ES-I3 (cell line): ENCODE measurements around the gene C5orf15.
A peak's percentile ranks its signal among the peaks of the same experiment; 100 is the strongest.

ENCODE experiments used
- H3K36me3 ChIP-seq: 2 replicates; pipeline ENCODE4 v1.6.1; 2013; ENCODE audit warnings: mild to moderate bottlenecking, low read length, control low read depth, moderate library complexity; ENCODE audit not compliant: insufficient read depth
- H3K4me1 ChIP-seq: 2 replicates; pipeline ENCODE4 v1.6.1; 2013; ENCODE audit warnings: mild to moderate bottlenecking, control low read depth, low read length; ENCODE audit not compliant: insufficient read depth
- H3K9ac ChIP-seq: 2 replicates; pipeline ENCODE4 v1.6.1; 2013; ENCODE audit warnings: low read depth, mild to moderate bottlenecking, low read length, moderate library complexity
- H3K9me3 ChIP-seq: 2 replicates; pipeline ENCODE4 v1.6.1; 2013; ENCODE audit warnings: mild to moderate bottlenecking, low read length, moderate library complexity; ENCODE audit not compliant: control insufficient read depth, insufficient read depth

The C5orf15 gene

DNA sequence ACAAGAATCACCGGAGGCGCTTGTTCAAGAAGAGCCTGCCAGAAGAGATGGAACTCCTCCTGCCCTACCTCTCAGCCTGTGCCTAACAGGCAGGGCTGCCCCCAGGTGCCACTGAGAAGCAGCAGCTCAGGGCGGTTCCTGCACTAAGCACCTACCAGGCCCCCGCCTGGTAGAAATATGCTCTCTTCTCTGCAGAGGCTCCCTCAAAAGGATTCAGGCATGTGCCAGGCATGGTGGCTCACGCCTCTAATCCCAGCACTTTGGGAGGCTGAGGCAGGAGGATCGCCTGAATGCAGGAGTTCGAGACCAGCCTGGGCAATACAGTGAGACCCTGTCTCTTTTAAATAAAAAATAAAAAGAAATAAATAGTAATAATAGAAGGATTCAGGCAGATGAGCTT lies 30.4 kb upstream of the C5orf15 start:
- Histone ChIP-seq H3K4me1 (peaks cover 37% of the 10 kb centered on the region), H3K9me3 (no peaks in the 10 kb centered on the region), H3K9ac (no peak overlapping the region), H3K36me3 (peaks cover 4% of the 10 kb centered on the region)

DNA sequence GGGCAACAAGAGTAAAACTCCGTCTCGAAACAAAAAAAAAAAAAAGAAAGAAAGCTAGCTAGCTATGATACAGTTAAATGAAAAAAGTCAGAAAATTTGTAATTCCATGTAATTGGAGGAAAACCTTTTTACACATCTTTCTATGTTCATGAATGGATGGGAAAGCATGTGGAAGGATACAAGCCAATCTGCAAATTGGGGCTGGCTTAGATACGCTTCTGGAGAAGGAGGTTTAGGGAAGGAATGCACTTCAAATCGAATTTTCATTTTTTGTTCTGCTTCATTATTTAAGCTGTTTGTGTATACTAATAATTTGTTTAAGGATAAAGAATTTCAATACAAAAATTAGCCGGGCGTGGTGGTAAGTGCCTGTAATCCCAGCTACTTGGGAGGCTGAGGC lies 29.6 kb upstream of the C5orf15 start:
- Histone ChIP-seq H3K4me1 (peaks cover 34% of the 10 kb centered on the region), H3K9ac (no peak overlapping the region), H3K36me3 (peaks cover 4% of the 10 kb centered on the region), H3K9me3 (no peaks in the 10 kb centered on the region)

DNA sequence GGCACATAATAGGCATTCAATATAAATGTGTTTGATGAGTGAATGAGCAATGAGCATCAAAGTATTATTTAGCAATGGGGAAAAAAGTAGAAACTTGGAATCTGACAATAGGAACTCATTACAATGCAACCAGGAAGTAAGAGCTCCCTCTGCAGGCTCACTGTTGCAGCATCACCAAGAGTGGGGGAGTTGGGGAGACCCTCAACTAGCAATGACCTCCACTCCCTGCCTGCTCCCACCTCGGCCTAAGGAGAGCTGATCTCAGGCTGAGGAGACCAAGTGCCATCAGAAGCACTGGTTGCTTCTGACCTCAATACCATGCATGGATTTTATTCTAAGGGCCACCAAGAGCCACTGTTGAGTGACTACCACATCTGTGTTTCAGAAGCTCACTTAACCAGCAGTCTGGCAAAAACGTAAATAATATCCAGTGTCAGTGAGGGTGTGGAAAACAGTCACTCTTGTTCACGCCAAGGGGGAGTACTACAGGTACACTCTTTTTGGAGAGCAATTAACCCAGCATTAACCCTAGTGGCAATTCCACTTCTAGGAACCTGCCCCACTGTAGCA lies 28.3 kb upstream of the C5orf15 start:
- Histone ChIP-seq H3K9me3 (no peaks in the 10 kb centered on the region), H3K4me1 (peaks cover 31% of the 10 kb centered on the region), H3K9ac (no peak overlapping the region), H3K36me3 (no peaks in the 10 kb centered on the region; the same call in 1 of the 2 replicates)

DNA sequence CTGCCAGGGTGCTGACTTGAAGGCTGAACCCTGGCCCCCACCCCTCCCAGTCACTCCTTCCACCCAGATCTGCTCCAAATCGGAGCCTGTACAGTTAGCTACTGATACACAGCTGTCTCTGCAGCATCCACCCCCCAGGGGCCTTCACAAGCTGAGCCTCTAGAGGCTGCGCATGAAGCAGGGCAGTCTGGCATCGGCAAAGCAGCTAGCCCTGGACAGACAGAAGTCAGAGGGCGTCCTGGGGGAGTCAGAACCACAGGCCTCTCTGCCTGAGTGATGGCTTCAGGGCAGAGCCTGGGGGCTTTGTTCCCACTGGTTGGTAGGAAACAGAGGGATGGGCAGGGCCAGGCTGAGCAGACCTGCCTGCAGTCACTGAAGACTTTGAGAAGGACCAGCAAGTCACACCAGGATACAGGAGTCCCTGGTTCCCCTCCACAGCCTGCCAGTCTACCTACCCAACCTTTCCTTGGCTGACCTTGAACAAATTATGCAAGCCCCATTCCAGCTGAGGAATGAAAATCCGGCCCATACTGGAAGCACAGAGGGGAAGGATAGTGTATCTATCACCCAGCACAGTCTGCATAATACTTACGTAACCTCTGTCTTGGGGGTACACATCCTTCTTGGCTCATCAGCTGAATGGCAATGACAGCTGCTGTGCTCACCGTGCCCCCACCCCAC lies 27.6 kb upstream of the C5orf15 start:
- H3K36me3 ChIP-seq, result peaks cover 7% of the 10 kb centered on the region
- H3K9me3 ChIP-seq, result no peaks in the 10 kb centered on the region
- peak overlapping the region; percentile 13; the same call in 1 of the 2 replicates for H3K9ac ChIP-seq
- peaks cover 29% of the 10 kb centered on the region for H3K4me1 ChIP-seq

DNA sequence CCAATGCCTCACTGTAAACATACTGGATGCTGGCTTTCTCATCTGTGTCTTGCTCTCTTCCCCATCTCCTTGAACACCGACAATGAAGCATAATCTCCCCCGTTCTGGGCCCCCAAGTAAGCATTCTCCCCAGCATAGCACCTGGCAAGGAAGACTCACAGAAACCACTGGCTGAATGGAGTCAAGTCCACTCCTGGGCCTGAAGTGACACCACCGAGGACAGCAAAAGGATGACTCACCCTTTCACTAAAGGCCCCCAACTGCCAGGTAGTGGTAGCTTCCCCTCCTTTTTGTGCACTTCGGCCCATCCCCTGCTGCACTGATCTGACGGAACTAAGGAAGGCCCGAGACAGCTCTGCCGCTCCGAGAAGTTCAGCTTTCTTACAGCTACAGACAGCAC lies 26.9 kb upstream of the C5orf15 start:
- Histone ChIP-seq H3K36me3 (peaks cover 14% of the 10 kb centered on the region), H3K4me1 (peaks cover 24% of the 10 kb centered on the region), H3K9me3 (no peaks in the 10 kb centered on the region), H3K9ac (peak overlapping the region; percentile 13; the same call in 1 of the 2 replicates)

DNA sequence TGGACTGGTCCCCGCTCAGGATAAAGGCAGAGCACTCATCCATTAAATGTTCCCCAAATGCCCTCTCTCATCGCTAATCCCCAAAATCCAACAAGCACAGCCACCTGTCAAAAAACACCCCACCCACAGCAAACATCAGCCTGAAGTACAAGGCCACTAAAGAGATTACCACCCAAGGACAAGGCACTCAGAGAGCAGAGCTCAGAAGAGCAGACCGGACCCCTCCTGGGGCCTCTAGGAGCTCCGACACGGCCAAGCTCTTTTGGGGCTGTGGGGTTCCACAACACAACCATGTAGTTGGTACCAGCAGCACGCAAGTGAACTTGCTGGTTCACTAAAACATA lies 26.5 kb upstream of the C5orf15 start:
- peaks cover 22% of the 10 kb centered on the region for H3K4me1 ChIP-seq
- H3K9ac ChIP-seq, result no peak overlapping the region

DNA sequence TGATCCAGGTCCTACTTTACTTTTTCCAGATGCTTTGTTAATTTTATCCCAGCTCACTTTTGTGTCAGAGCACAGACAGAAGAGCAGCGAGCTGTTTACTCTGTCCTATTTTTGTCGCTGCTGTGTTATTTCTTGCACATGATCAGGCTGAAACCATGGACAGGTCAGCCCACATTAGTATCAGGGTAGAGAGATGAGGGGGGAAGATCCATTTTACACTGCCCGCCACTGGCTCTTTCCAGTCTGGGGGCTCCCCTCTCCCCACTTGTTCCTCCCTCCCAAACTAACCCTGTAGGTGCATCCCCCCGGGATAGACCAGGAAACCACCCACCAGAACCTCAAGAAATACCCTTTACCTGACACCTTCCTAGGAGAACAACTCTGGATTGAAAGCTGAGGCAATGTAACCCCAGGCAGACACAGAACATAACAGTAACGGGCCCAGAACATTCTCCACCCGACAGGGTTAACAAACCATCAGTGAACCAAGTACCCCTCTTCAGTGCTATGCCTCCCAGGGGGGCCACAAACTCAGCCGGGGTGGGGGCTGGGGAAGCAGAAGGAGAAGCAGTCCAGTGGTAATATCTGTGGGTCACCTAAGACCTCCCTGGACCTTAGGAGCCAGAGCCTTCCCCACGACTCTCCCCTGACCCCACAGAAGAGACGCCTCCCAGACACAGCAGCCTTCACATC lies 26.0 kb upstream of the C5orf15 start:
- Histone ChIP-seq H3K9ac (no peak overlapping the region), H3K36me3 (peaks cover 19% of the 10 kb centered on the region), H3K4me1 (peaks cover 22% of the 10 kb centered on the region), H3K9me3 (no peaks in the 10 kb centered on the region)

More for the DNA sequence above, 26.5 kb upstream of the C5orf15 start:
- H3K9me3 ChIP-seq, result no peaks in the 10 kb centered on the region
- H3K36me3 ChIP-seq, result peaks cover 17% of the 10 kb centered on the region

DNA sequence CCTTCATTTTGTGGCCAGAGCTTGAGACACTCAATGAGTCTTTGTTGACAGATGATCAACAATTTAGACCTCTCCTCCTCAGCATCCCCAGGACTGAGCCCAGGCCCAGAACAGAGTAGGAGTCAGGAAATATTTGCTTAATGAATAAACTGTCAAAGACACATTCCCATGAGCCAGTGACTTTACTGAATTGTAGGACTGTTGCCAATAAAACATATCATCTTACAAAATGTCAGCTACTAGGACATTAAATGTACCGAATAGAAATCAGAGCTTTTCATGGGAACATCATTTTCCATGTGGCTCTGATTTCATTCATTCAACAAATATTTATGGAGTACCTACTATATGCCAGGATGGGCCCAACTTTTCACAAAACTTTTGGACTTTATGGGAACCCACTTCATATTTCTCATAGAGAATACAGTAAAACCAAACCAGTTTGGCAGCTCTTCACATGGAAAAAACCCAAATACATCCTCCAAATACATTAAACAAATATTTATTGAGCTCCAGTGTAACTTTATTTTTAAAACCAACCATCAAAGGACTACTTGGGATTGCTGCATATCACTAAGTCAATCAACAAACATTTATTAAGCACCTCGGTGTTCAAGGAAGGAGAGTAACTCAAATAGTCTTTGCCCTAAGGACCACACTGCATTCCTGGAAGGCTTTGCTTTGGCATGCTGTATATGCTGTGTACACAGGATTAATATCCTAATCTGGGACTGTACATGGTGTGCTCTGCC lies 24.9 kb upstream of the C5orf15 start:
- Histone ChIP-seq H3K9ac (no peak overlapping the region), H3K36me3 (peaks cover 26% of the 10 kb centered on the region), H3K4me1 (peaks cover 22% of the 10 kb centered on the region)

DNA sequence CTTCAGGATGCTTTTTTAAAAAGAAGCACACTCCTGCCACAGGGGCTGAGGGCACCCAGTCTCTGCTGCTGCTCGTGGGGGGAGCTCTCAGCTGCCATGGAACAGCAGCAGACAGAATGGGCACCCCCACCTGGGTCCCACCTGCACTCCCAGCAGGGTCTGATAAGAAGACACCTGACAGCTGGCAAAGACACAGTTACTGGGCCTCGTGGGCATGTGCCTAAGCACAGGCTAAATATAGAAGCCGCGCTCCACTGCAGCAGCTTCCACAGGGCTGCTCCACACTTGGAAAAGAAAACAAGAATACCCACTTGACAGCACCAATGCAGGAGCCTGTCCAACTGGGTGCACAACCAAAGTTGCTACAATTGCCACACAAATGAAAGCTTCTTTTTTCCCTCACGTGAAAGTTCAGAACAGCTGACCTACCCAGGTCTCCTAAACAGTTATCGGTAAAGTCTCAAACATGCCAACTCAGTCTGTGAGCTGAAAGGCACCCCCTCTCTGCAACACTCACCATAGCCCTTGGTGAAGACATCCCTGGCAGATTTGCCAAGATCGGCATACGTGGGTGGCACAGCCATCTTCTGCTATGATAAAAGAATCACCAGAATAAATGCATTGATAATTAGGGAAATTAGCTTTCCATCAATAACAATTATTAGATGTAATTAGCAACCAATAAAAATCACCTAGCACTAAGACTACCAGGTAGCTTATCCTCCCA lies 24.2 kb upstream of the C5orf15 start:
- Histone ChIP-seq H3K9me3 (no peaks in the 10 kb centered on the region), H3K36me3 (peaks cover 26% of the 10 kb centered on the region), H3K9ac (no peak overlapping the region), H3K4me1 (peaks cover 22% of the 10 kb centered on the region)

More for the DNA sequence above, 24.9 kb upstream of the C5orf15 start:
- no peaks in the 10 kb centered on the region for H3K9me3 ChIP-seq

DNA sequence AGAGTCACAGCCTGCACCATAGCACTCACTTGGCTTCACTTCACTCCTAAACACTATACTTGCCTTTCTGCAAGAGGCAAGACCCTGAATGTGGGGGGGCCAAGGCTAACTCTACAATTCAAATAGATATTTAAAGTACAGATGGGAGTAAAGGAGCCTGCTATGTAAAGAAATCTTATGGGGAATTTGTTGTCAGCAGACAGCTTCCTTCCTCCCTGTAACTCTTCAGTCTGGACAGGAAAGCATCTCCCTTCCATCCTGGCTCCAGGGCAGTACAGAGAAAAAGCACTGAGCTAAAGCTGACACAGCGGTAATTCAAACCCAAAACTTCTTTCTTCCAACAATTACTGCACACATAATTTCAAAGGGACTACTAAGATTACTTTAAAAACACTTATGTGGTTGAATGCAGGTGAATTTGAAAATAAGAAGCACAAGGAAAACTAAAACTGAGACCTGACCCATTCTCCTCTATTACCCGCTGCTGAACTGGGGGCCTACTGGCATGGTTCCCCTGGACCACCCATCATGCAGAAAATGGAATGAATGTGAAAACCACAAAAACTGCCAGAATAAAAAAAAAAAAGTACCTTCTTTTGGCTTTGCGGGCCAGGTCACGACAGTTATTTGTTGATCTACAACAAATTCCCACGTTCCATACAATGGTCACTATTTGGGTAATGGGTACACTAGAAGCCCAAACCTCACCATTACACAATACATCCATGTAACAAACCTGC lies 22.9 kb upstream of the C5orf15 start:
- H3K9me3 ChIP-seq, result no peaks in the 10 kb centered on the region
- H3K36me3 ChIP-seq, result peaks cover 30% of the 10 kb centered on the region
- peaks cover 16% of the 10 kb centered on the region for H3K4me1 ChIP-seq
- H3K9ac ChIP-seq, result no peak overlapping the region

DNA sequence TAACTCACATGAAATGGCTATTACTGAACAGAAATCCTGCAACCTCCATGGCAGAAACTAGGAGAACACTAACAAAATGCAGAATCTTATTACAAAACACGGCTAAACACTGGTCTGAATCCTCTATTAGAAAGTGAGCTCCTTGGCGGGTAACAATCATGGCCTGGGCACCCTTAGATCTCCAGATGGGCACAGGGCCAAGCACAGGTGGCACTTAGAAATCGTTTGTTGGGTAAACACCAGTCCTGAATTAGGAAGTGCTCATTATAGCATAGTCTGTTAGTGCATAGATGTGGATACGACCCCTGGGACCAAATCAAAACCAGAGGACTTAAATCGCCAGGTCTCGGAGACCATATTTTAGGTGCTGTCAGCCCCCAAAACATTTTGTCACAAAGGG lies 22.0 kb upstream of the C5orf15 start:
- H3K36me3 ChIP-seq, result peaks cover 34% of the 10 kb centered on the region
- H3K9me3 ChIP-seq, result no peaks in the 10 kb centered on the region
- no peak overlapping the region for H3K9ac ChIP-seq
- peaks cover 6% of the 10 kb centered on the region for H3K4me1 ChIP-seq

DNA sequence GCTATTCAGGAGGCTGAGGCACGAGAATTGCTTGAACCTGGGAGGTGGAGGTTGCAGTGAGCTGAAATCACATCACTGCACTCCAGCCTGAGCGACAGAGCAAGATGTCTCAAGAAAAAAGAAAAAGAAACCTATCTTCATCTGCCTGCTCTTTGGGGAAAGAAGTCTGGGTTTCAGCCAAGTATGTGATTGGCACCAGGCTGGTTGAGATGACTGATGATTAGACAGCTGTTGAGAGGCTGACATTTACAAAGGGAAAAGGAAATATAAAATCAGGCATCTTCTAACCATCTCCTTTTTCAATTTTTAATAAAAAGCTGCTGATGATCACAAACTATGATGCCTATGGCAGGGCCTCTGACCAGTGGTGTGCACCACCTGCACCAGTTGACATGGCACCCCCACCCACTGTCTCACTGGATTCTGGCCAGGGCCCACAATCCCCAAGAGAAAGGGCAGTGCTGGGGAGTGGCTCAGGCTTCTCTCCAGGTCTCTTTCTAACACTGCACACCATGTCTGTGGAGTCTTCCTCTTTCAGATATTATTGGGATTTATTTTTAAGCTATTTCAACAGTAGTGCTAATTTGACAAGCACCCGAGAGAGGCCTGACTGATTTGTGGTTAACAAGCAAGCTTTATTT lies 17.2 kb upstream of the C5orf15 start:
- H3K36me3 ChIP-seq, result peaks cover 29% of the 10 kb centered on the region
- H3K9ac ChIP-seq, result no peak overlapping the region
- H3K9me3 ChIP-seq, result no peaks in the 10 kb centered on the region
- no peaks in the 10 kb centered on the region for H3K4me1 ChIP-seq

DNA sequence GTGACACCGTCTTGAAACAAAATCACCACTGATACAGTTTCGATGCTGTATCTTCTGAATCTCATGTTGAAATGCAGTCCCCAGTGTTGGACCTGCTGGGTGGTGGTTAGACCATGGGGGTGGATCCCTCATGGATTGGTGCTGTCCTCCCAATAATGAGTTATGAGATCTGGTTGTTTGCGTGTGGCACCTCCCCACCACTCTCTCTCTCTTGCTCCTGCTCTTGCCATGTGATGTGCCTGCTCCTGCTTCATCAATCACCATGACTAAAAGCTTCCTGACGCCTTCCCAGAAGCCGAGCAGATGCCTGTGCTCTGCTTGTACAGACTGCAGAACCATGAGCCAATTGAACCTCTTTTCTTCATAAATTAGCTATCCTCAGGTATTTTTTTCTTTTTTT lies 15.2 kb upstream of the C5orf15 start:
- Histone ChIP-seq H3K9me3 (no peaks in the 10 kb centered on the region), H3K36me3 (peaks cover 13% of the 10 kb centered on the region), H3K4me1 (0 out of 2 replicates have a peak, but pooled peaks cover under 1% of the 10 kb centered on the region), H3K9ac (no peak overlapping the region)
